Trophoblast cell (in vitro differentiated cells and primary cell): ENCODE results near the gene PLXNA2.
A peak's percentile ranks its signal among the peaks of the same experiment; 100 is the strongest.

Experiments used
- DNase-seq, 2 donors: peaks; one replicate each; pipeline ENCODE4 v3.0.0-alpha.2; 2016
- H2AFZ ChIP-seq: 2 replicates; pipeline ENCODE4 v1.6.1; 2013; ENCODE audit warnings: low read length, moderate library complexity, mild to moderate bottlenecking; ENCODE audit not compliant: insufficient read depth, poor library complexity
- H2AK5ac ChIP-seq: 2 replicates; pipeline ENCODE4 v1.6.1; 2013; ENCODE audit warnings: mild to moderate bottlenecking, low read length
- H2BK120ac ChIP-seq: 2 replicates; pipeline ENCODE4 v1.6.1; 2013; ENCODE audit warnings: low read length, mild to moderate bottlenecking, moderate library complexity; ENCODE audit not compliant: insufficient read depth, poor library complexity
- H2BK12ac ChIP-seq: 2 replicates; pipeline ENCODE4 v1.6.1; 2013; ENCODE audit warnings: mild to moderate bottlenecking, low read length, moderate library complexity
- H2BK5ac ChIP-seq: 2 replicates; pipeline ENCODE4 v1.6.1; 2013; ENCODE audit warnings: low read length, low read depth, moderate library complexity, mild to moderate bottlenecking; ENCODE audit not compliant: poor library complexity
- H3K14ac ChIP-seq: 2 replicates; pipeline ENCODE4 v1.6.1; 2013; ENCODE audit warnings: mild to moderate bottlenecking, low read length
- H3K18ac ChIP-seq: 2 replicates; pipeline ENCODE4 v1.6.1; 2013; ENCODE audit warnings: mild to moderate bottlenecking, low read length
- H3K23ac ChIP-seq: 2 replicates; pipeline ENCODE4 v1.6.1; 2013; ENCODE audit warnings: low read length
- H3K27ac ChIP-seq: 2 replicates; pipeline ENCODE4 v1.5.1; 2013; ENCODE audit warnings: low read depth, mild to moderate bottlenecking, inconsistent platforms, low read length, moderate library complexity
- H3K27me3 ChIP-seq: 2 replicates; pipeline ENCODE4 v1.6.1; 2013; ENCODE audit warnings: inconsistent platforms, mild to moderate bottlenecking, low read length, moderate library complexity; ENCODE audit not compliant: insufficient read depth
- H3K36me3 ChIP-seq, 2 experiments: 1 replicate in 1 of 2; 2 replicates in 1 of 2; pipeline ENCODE4 v1.6.1; 2013; ENCODE audit warnings: low read length in 2 of 2, mild to moderate bottlenecking in 2 of 2, moderate library complexity in 1 of 2; ENCODE audit not compliant: insufficient read depth in 2 of 2, control insufficient read depth in 1 of 2
- H3K4ac ChIP-seq: 2 replicates; pipeline ENCODE4 v1.6.1; 2013; ENCODE audit warnings: low read depth, mild to moderate bottlenecking, low read length, moderate library complexity
- H3K4me1 ChIP-seq, 2 experiments: 1 replicate in 1 of 2; 2 replicates in 1 of 2; pipeline ENCODE4 v1.6.1; 2013; ENCODE audit warnings: low read length in 2 of 2, mild to moderate bottlenecking in 2 of 2, moderate library complexity in 1 of 2; ENCODE audit not compliant: insufficient read depth in 2 of 2, control insufficient read depth in 1 of 2
- H3K4me2 ChIP-seq: 2 replicates; pipeline ENCODE4 v1.6.1; 2013; ENCODE audit warnings: inconsistent platforms, mild to moderate bottlenecking, low read length, moderate library complexity
- H3K4me3 ChIP-seq: 2 replicates; pipeline ENCODE4 v1.5.1; 2013; ENCODE audit warnings: mild to moderate bottlenecking, low read depth, low read length, inconsistent platforms
- H3K79me1 ChIP-seq: one replicate; pipeline ENCODE4 v1.6.1; 2013; ENCODE audit warnings: low read length
- H3K79me2 ChIP-seq: 2 replicates; pipeline ENCODE4 v1.6.1; 2013; ENCODE audit warnings: low read length, mild to moderate bottlenecking; ENCODE audit not compliant: control insufficient read depth, insufficient read depth, poor library complexity
- H3K9ac ChIP-seq: 2 replicates; pipeline ENCODE4 v1.6.1; 2013; ENCODE audit warnings: mild to moderate bottlenecking, low read length
- H3K9me3 ChIP-seq: 2 replicates; pipeline ENCODE4 v1.6.1; 2013; ENCODE audit warnings: low read depth, mild to moderate bottlenecking, control low read depth, inconsistent platforms, low read length; ENCODE audit not compliant: insufficient read depth
- H4K12ac ChIP-seq: 2 replicates; pipeline ENCODE4 v1.6.1; 2013; ENCODE audit warnings: low read depth, mild to moderate bottlenecking, low read length, moderate library complexity
- H4K8ac ChIP-seq: 2 replicates; pipeline ENCODE4 v1.6.1; 2013; ENCODE audit warnings: low read depth, mild to moderate bottlenecking, low read length, moderate library complexity
- H4K91ac ChIP-seq: one replicate; pipeline ENCODE4 v1.6.1; 2013; ENCODE audit warnings: low read depth, mild to moderate bottlenecking, low read length, moderate library complexity
- WGBS: extraction: QIAGEN DNeasy Blood & Tissue Kit; methylation state at CpG from one replicate; pipeline ENCODE4 v1.1.7; 2013; ENCODE audit warnings: missing lambda C conversion rate; ENCODE audit not compliant: insufficient read length, insufficient coverage; ENCODE audit errors: extremely low coverage; 5-methylcytosine and 5-hydroxymethylcytosine counted together

The PLXNA2 gene

GRCh38 chr1:208224192-208224713, 19.9 kb downstream of the PLXNA2 start:
- Histone ChIP-seq H2BK120ac (no peak overlapping the region), H3K27me3 (no peaks in the 10 kb centered on the region), H3K18ac (no peak overlapping the region), H3K36me3 (peaks cover 3 to 9% of the 10 kb centered on the region in 2 experiments), H3K23ac (no peak overlapping the region), H3K79me1 (peaks cover 30% of the 10 kb centered on the region), H3K4ac (peak overlapping the region; percentile 4), H4K91ac (no peak overlapping the region), H2BK5ac (peak overlapping the region; percentile 12), H3K14ac (no peak overlapping the region), H3K4me1 (peaks cover 41 to 49% of the 10 kb centered on the region in 2 experiments), H3K4me2 (no peak overlapping the region), H3K27ac (no peak overlapping the region), H2AFZ (no peak overlapping the region), H2AK5ac (no peak overlapping the region), H4K8ac (no peak overlapping the region), H3K9ac (no peak overlapping the region), H4K12ac (no peak overlapping the region), H3K9me3 (no peaks in the 10 kb centered on the region), H3K4me3 (no peak overlapping the region), H2BK12ac (no peak overlapping the region), H3K79me2 (peaks cover 9% of the 10 kb centered on the region)
- DNase-seq, result no peak
- WGBS, result 100% methylated on average over 2 of the region's 10 CpGs

- Histone ChIP-seq H3K18ac (no peak overlapping the region), H3K27ac (peak overlapping the region; percentile 67), H3K14ac (peak overlapping the region; percentile 18), H2AFZ (no peak overlapping the region), H3K9ac (no peak overlapping the region), H3K36me3 (peaks cover under 1 to 5% of the 10 kb centered on the region in 2 experiments), H3K79me1 (peaks cover 40% of the 10 kb centered on the region), H2BK5ac (peak overlapping the region; percentile 78), H3K23ac (no peak overlapping the region), H3K79me2 (peaks cover 12% of the 10 kb centered on the region), H3K4ac (peak overlapping the region; percentile 42), H2BK12ac (no peak overlapping the region), H2AK5ac (no peak overlapping the region), H4K8ac (peak overlapping the region; percentile 2), H3K4me3 (no peak overlapping the region), H4K12ac (no peak overlapping the region), H3K27me3 (no peaks in the 10 kb centered on the region), H3K9me3 (no peaks in the 10 kb centered on the region), H4K91ac (peak overlapping the region; percentile 77), H3K4me2 (no peak overlapping the region), H3K4me1 (peaks cover 49 to 57% of the 10 kb centered on the region in 2 experiments), H2BK120ac (peak overlapping the region; percentile 12)
- no CpG with 5 or more reads among the region's 8 CpGs for WGBS
- DNase-seq, result no peak
These were observed 21.0 kb downstream of the PLXNA2 start for GRCh38 chr1:208223136-208223535.

- Histone ChIP-seq H3K23ac (no peak overlapping the region), H3K79me1 (peaks cover 43% of the 10 kb centered on the region), H3K14ac (peak overlapping the region; percentile 82), H4K91ac (peak overlapping the region; percentile 71), H2AK5ac (peak overlapping the region; percentile 76), H3K27ac (peak overlapping the region; percentile 67), H4K8ac (peak overlapping the region; percentile 45), H3K4ac (peak overlapping the region; percentile 42), H3K27me3 (no peaks in the 10 kb centered on the region), H2BK5ac (peak overlapping the region; percentile 78), H2AFZ (no peak overlapping the region), H4K12ac (no peak overlapping the region), H3K9me3 (no peaks in the 10 kb centered on the region), H3K4me3 (no peak overlapping the region), H3K9ac (no peak overlapping the region), H3K36me3 (peaks cover 3 to 7% of the 10 kb centered on the region in 2 experiments), H2BK12ac (peak overlapping the region; percentile 43), H3K79me2 (peaks cover 14% of the 10 kb centered on the region), H3K4me1 (peaks cover 51 to 59% of the 10 kb centered on the region in 2 experiments), H2BK120ac (peak overlapping the region; percentile 45), H3K18ac (peak overlapping the region; percentile 65), H3K4me2 (no peak overlapping the region)
- no CpG with 5 or more reads among the region's 14 CpGs for whole genome bisulfite sequencing
- peak in 1 of 2 donors; percentile 43 for DNase-seq
These were observed 21.6 kb downstream of the PLXNA2 start for GRCh38 chr1:208222376-208223126.

GRCh38 chr1:208221291-208221622, 22.9 kb downstream of the PLXNA2 start:
- Histone ChIP-seq H3K79me1 (peaks cover 52% of the 10 kb centered on the region), H3K27me3 (no peaks in the 10 kb centered on the region), H2BK5ac (peak overlapping the region; percentile 11), H3K79me2 (peaks cover 17% of the 10 kb centered on the region), H3K4me2 (no peak overlapping the region), H3K14ac (peak overlapping the region; percentile 6), H3K4ac (no peak overlapping the region), H3K36me3 (peaks cover 15 to 20% of the 10 kb centered on the region in 2 experiments), H2AK5ac (peak overlapping the region; percentile 95), H4K8ac (peak overlapping the region; percentile 61), H2BK120ac (peak overlapping the region; percentile 89), H3K4me3 (no peak overlapping the region), H3K4me1 (peaks cover 57 to 65% of the 10 kb centered on the region in 2 experiments), H3K27ac (peak overlapping the region; percentile 94), H2AFZ (no peak overlapping the region), H2BK12ac (peak overlapping the region; percentile 95), H3K9ac (no peak overlapping the region), H4K91ac (peak overlapping the region; percentile 92), H3K23ac (no peak overlapping the region), H3K9me3 (no peaks in the 10 kb centered on the region), H4K12ac (no peak overlapping the region), H3K18ac (peak overlapping the region; percentile 78)
- no peak for DNase-seq
- no CpG with 5 or more reads among the region's 1 CpG for WGBS
